SK-N-SH (cell line): Measurements from ENCODE around the gene TMEM214. TPM values are rescaled to one million over a fixed set of nuclear protein-coding genes. Genes with fewer than 3 reads are reported as not detected.

Experiments used
- CTCF ChIA-PET: fragments of 300-600, 350-600 bp; formaldehyde crosslinking; extraction: SDS; loops from one replicate; lab custom pipeline; 2021; lab: Yijun Ruan, JAX
- POLR2A ChIA-PET: fragments of 350-600 bp; sonication (Branson Sonifier 250); formaldehyde crosslinking; extraction: SDS; loops from one replicate; lab custom pipeline; 2020; ENCODE audit warnings: antibody characterized with exemption, inconsistent platforms; lab: Yijun Ruan, JAX
- DNase-seq: peaks from one replicate; pipeline ENCODE4 v3.0.0; 2012
- H2AFZ ChIP-seq: fragments of 200-600 bp; sonication (generic); 2 replicates; pipeline ENCODE4 v1.8.1; 2016; ENCODE audit warnings: antibody characterized with exemption, mild to moderate bottlenecking, low read depth
- H3F3A ChIP-seq: fragments of 200-600 bp; sonication (generic); replicated peaks from 2 replicates; pipeline ENCODE3; 2016; ENCODE audit warnings: antibody characterized with exemption, mild to moderate bottlenecking; ENCODE audit not compliant: insufficient read depth
- H3K27ac ChIP-seq, 2 experiments: fragments of 200-500 bp in 1 of 2; fragments of 200-600 bp in 1 of 2; sonication (Bioruptor generic) in 1 of 2; sonication (generic), shearing (Covaris generic) in 1 of 2; 2 replicates each; pipeline versions ENCODE4 v1.5.1 to v1.6.1; 2014 to 2016; ENCODE audit warnings: low read depth in 2 of 2, inconsistent platforms in 1 of 2, low read length in 1 of 2, mild to moderate bottlenecking in 1 of 2, mixed read lengths in 1 of 2
- H3K27me3 ChIP-seq: fragments of 200-600 bp; sonication (generic), shearing (Covaris generic); 2 replicates; pipeline ENCODE4 v1.6.1; 2016; ENCODE audit warnings: mixed run types; ENCODE audit not compliant: insufficient read depth
- H3K36me3 ChIP-seq, 2 experiments: fragments of 200-500 bp in 1 of 2; fragments of 200-600 bp in 1 of 2; sonication (Bioruptor generic) in 1 of 2; sonication (generic) in 1 of 2; replicated peaks in 1 of 2; 2 replicates each; pipeline versions ENCODE3 to v1.5.1; 2014 to 2016; ENCODE audit warnings: low read length in 1 of 2, mild to moderate bottlenecking in 1 of 2; ENCODE audit not compliant: insufficient read depth in 2 of 2, control insufficient read depth in 1 of 2
- H3K4me1 ChIP-seq, 2 experiments: fragments of 200-500 bp in 1 of 2; fragments of 200-600 bp in 1 of 2; sonication (Bioruptor generic) in 1 of 2; sonication (generic), shearing (Covaris generic) in 1 of 2; 2 replicates each; pipeline versions ENCODE4 v1.5.1 to v1.6.1; 2014 to 2016; ENCODE audit warnings: low read depth in 1 of 2, low read length in 1 of 2, mixed run types in 1 of 2; ENCODE audit not compliant: insufficient read depth in 2 of 2, control insufficient read depth in 1 of 2
- H3K4me2 ChIP-seq: fragments of 200-600 bp; sonication (generic), shearing (Covaris generic); 2 replicates; pipeline ENCODE4 v1.6.1; 2017; ENCODE audit warnings: mixed run types
- H3K4me3 ChIP-seq, 2 experiments: fragments of 200-500 bp in 1 of 2; fragments of 200-600 bp in 1 of 2; sonication (Bioruptor generic) in 1 of 2; sonication (generic), shearing (Covaris generic) in 1 of 2; 2 replicates each; pipeline versions ENCODE4 v1.5.1 to v1.8.1; 2014 to 2016; ENCODE audit warnings: low read depth in 2 of 2, inconsistent platforms in 1 of 2, low read length in 1 of 2, mild to moderate bottlenecking in 1 of 2, mixed read lengths in 1 of 2, moderate library complexity in 1 of 2
- H3K79me2 ChIP-seq: fragments of 200-600 bp; sonication (generic); 2 replicates; pipeline ENCODE4 v1.8.1; 2017; ENCODE audit warnings: mild to moderate bottlenecking; ENCODE audit not compliant: insufficient read depth
- H3K9ac ChIP-seq: fragments of 200-600 bp; sonication (generic); 2 replicates; pipeline ENCODE4 v1.6.1; 2017; ENCODE audit warnings: mixed run types
- H3K9me2 ChIP-seq: fragments of 200-600 bp; sonication (generic); 2 replicates; pipeline ENCODE4 v1.6.1; 2017; ENCODE audit warnings: mixed run types
- H3K9me3 ChIP-seq: fragments of 200-600 bp; sonication (generic); 2 replicates; pipeline ENCODE4 v1.6.1; 2017; ENCODE audit warnings: mixed run types, mild to moderate bottlenecking, moderate library complexity
- H4K20me1 ChIP-seq: fragments of 200-600 bp; sonication (generic); 2 replicates; pipeline ENCODE4 v1.6.1; 2017; ENCODE audit warnings: mild to moderate bottlenecking, mixed run types; ENCODE audit not compliant: insufficient read depth
- CHD2 ChIP-seq: fragments of 150-350 bp; IDR thresholded peaks from 2 replicates; pipeline ENCODE4 v1.6.1; 2018; ENCODE audit warnings: low read length; ENCODE audit not compliant: partially characterized antibody
- ELF1 ChIP-seq: IDR thresholded peaks from 2 replicates; pipeline ENCODE4 v1.4.0; 2012
- EZH2phosphoT487 ChIP-seq: fragments of 200-600 bp; sonication (generic); IDR thresholded peaks from 2 replicates; pipeline ENCODE4 v1.6.1; 2017; ENCODE audit warnings: low read depth, mixed run types, mild to moderate bottlenecking, antibody characterized with exemption, moderate library complexity, borderline replicate concordance
- FOSL2 ChIP-seq: IDR thresholded peaks from 2 replicates; pipeline ENCODE4 v1.4.0; 2012; ENCODE audit warnings: low read depth, mild to moderate bottlenecking, moderate library complexity, borderline replicate concordance
- FOXJ3 ChIP-seq: sonication (generic); formaldehyde crosslinking; IDR thresholded peaks from 2 replicates; pipeline ENCODE4 v1.5.1; 2020; ENCODE audit warnings: mild to moderate bottlenecking, missing genetic modification reagents
- GATA2 ChIP-seq: sonication (generic); formaldehyde crosslinking; IDR thresholded peaks from 2 replicates; pipeline ENCODE4 v1.5.0; 2020; ENCODE audit warnings: mild to moderate bottlenecking, missing genetic modification reagents
- JUND ChIP-seq: IDR thresholded peaks from 2 replicates; pipeline ENCODE4 v1.4.0; 2012
- NFIC ChIP-seq: IDR thresholded peaks from 2 replicates; pipeline ENCODE4 v1.4.0; 2012; ENCODE audit warnings: borderline replicate concordance
- PBX3 ChIP-seq: IDR thresholded peaks from 2 replicates; pipeline ENCODE4; 2012
- POLR2AphosphoS5 ChIP-seq: IDR thresholded peaks from 2 replicates; pipeline ENCODE4 v1.6.1; 2012; ENCODE audit warnings: low read depth, low read length
- RCOR1 ChIP-seq: fragments of 150-350 bp; IDR thresholded peaks from 2 replicates; pipeline ENCODE4 v1.6.1; 2017; ENCODE audit warnings: antibody characterized with exemption, low read length
- SIN3A ChIP-seq: IDR thresholded peaks from 2 replicates; pipeline ENCODE4 v1.6.1; 2012; ENCODE audit warnings: low read depth, mild to moderate bottlenecking, low read length, moderate library complexity, borderline replicate concordance
- SMC3 ChIP-seq: IDR thresholded peaks from 2 replicates; pipeline ENCODE4 v1.6.1; 2012; ENCODE audit warnings: low read depth, low read length, improper control_type of control experiment
- TAF1 ChIP-seq: IDR thresholded peaks from 2 replicates; pipeline ENCODE4 v1.6.1; 2012; ENCODE audit warnings: low read depth, mild to moderate bottlenecking, low read length, moderate library complexity, borderline replicate concordance
- USF2 ChIP-seq: fragments of 150-350 bp; IDR thresholded peaks from 2 replicates; pipeline ENCODE4 v1.6.1; 2017; ENCODE audit warnings: antibody characterized with exemption, low read length, low read depth, borderline replicate concordance
- YY1 ChIP-seq: IDR thresholded peaks from 2 replicates; pipeline ENCODE4 v1.4.0; 2012; ENCODE audit warnings: low read depth, mild to moderate bottlenecking
- ZBTB33 ChIP-seq: IDR thresholded peaks from 2 replicates; pipeline ENCODE4 v1.4.0; 2012; ENCODE audit warnings: low read depth, borderline replicate concordance
- WGBS: methylation state at CpG from one replicate; pipeline ENCODE4 v1.1.6; 2017; ENCODE audit warnings: low lambda C conversion rate; 5-methylcytosine and 5-hydroxymethylcytosine counted together
- polyA plus RNA-seq, 3 experiments: library from polyadenylated mRNA; depleted of rRNA; stranded (reverse); fragments of >200 nt; gene quantifications; 2 replicates each; pipeline ENCODE4 v1.2.3, GENCODE V29; 2012

TMEM214 gene
- polyA plus RNA-seq, 1 of the 3 experiments (the other 2 are of a cell fraction), result 69.4 TPM

- TF ChIP-seq PBX3, result no peak
These were observed 47.3 kb downstream of the TMEM214 start (continued) for GRCh38 chr2:27080140-27080469.

- Histone ChIP-seq H3K36me3 (peaks cover 16 to 38% of the 10 kb centered on the region in 2 experiments), H3K9me2 (no peaks in the 10 kb centered on the region), H4K20me1 (peaks cover 16% of the 10 kb centered on the region; the same call in 1 of the 2 replicates), H3K27ac (peak overlapping the region; percentile 79 to 99), H2AFZ (no peak overlapping the region), H3K9ac (no peak overlapping the region), H3K4me3 (peak overlapping the region; percentile 79 to 93), H3K4me2 (peak overlapping the region; percentile 100), H3K9me3 (no peaks in the 10 kb centered on the region), H3K4me1 (peaks cover 22 to 64% of the 10 kb centered on the region in 2 experiments), H3K79me2 (peaks cover 32% of the 10 kb centered on the region), H3F3A (peaks cover 17% of the 10 kb centered on the region), H3K27me3 (no peaks in the 10 kb centered on the region)
- TF ChIP-seq POLR2AphosphoS5, result no peak
- TF ChIP-seq EZH2phosphoT487, result no peak
- no peak for TF ChIP-seq JUND
- no peak for TF ChIP-seq YY1
- no peak for TF ChIP-seq NFIC
- POLR2A ChIA-PET, result interaction anchor here (0.5 to 6.7 kb wide), 4 partner anchors 8 to 30 kb away, joined by 3 to 63 read pairs (median 30); partner anchors contain the start of genes AGBL5 and OST4
- WGBS, result 92% methylated on average over 14 of the region's 14 CpGs
- CTCF ChIA-PET, result interaction anchor here (0.9 to 14.6 kb wide), 14 partner anchors 10 to 232 kb away, joined by 3 to 227 read pairs (median 6); partner anchors contain the start of genes AGBL5, MAPRE3 and OST4
- DNase-seq, result no peak
These were observed 47.8 kb downstream of the TMEM214 start for GRCh38 chr2:27080603-27080936.

- Histone ChIP-seq H3K4me2 (peak overlapping the region; percentile 100), H3K36me3 (peaks cover 16 to 38% of the 10 kb centered on the region in 2 experiments), H3K27ac (peak overlapping the region; percentile 50 to 99; a peak in 3 of 4 replicates), H2AFZ (no peak overlapping the region), H3F3A (peaks cover 13% of the 10 kb centered on the region), H3K9me2 (no peaks in the 10 kb centered on the region), H3K79me2 (peaks cover 32% of the 10 kb centered on the region), H3K9ac (no peak overlapping the region)
- POLR2A ChIA-PET, result interaction anchor here (1.4 to 6.7 kb wide), 3 partner anchors 10 to 32 kb away, joined by 3 to 63 read pairs (median 18); partner anchors contain the start of genes AGBL5 and OST4
- 87% methylated on average over 27 of the region's 38 CpGs for WGBS
- no peak for TF ChIP-seq ZBTB33
- no peak for TF ChIP-seq POLR2AphosphoS5
- TF ChIP-seq FOSL2, result no peak
- no peak for TF ChIP-seq RCOR1
- TF ChIP-seq ELF1, result no peak
- no peak for TF ChIP-seq SIN3A
- no peak for TF ChIP-seq CHD2
- no peak for TF ChIP-seq TAF1
- no peak for TF ChIP-seq SMC3
- no peak for TF ChIP-seq USF2
- TF ChIP-seq JUND, result no peak
- no peak for TF ChIP-seq YY1
- TF ChIP-seq FOXJ3 (CRISPR knock-in tag), result no peak
- TF ChIP-seq NFIC, result no peak
- TF ChIP-seq GATA2 (CRISPR knock-in tag), result no peak
- no peak for TF ChIP-seq PBX3
- TF ChIP-seq, all 33 proteins: peak for 0
- H3K9me3 ChIP-seq, result no peaks in the 10 kb centered on the region
- H4K20me1 ChIP-seq, result peaks cover 16% of the 10 kb centered on the region; the same call in 1 of the 2 replicates
- CTCF ChIA-PET, result interaction anchor here (0.9 to 14.6 kb wide), 10 partner anchors 15 to 236 kb away, joined by 3 to 227 read pairs (median 16); partner anchors contain the start of genes AGBL5 and OST4
- H3K4me1 ChIP-seq, result peaks cover 25 to 57% of the 10 kb centered on the region in 2 experiments
- no peak for DNase-seq
- H3K4me3 ChIP-seq, result peak overlapping the region in 1 of 2 experiments; percentile 32; a peak in 1 of 4 replicates
- no peaks in the 10 kb centered on the region for H3K27me3 ChIP-seq
These were observed 49.4 kb downstream of the TMEM214 start for GRCh38 chr2:27081984-27082772.
